GM10248 (cell line): ENCODE data around the gene UNCX.
"Not testable (repeated sequence)": the region's sequence is repeated elsewhere in the genome, so short reads cannot be mapped to it uniquely, and the experiment has no call there.

Experiments used
- CTCF ChIA-PET: fragments of 300-600 bp; sonication (Branson Sonifier 250); formaldehyde crosslinking; extraction: SDS; loops from one replicate; lab custom pipeline; 2021; ENCODE audit warnings: antibody characterized with exemption; lab: Yijun Ruan, JAX
- POLR2A ChIA-PET: fragments of 350-650 bp; sonication (Branson Sonifier 250); formaldehyde crosslinking; extraction: SDS; loops from one replicate; lab custom pipeline; 2020; ENCODE audit warnings: antibody characterized with exemption; lab: Yijun Ruan, JAX
- DNase-seq: peaks from one replicate; pipeline ENCODE4 v3.0.0; 2012; ENCODE audit errors: extremely low spot score
- CTCF ChIP-seq: IDR thresholded peaks from 2 replicates; pipeline ENCODE4 v1.5.1; 2012; ENCODE audit warnings: mild to moderate bottlenecking, low read depth; ENCODE audit errors: extremely low read depth, missing control alignments, control extremely low read depth

UNCX gene

GRCh38 chr7:1204460-1205140 lies 28.1 kb upstream of the UNCX start:
- ChIA-PET CTCF (no interaction called here), POLR2A (no interaction called here)
- DNase-seq, result no peak
- no peak for TF ChIP-seq CTCF

GRCh38 chr7:1205742-1206141 lies 26.9 kb upstream of the UNCX start:
- CTCF ChIA-PET, result interaction anchor here (1.1 kb wide), 1 partner anchor 23 kb away, joined by 4 read pairs; no protein-coding TSS in a partner anchor
- POLR2A ChIA-PET, DNase-seq: not testable (repeated sequence)

GRCh38 chr7:1209097-1209496 lies 23.6 kb upstream of the UNCX start:
- ChIA-PET POLR2A (no interaction called here), CTCF (no interaction called here)

GRCh38 chr7:1210321-1210978 lies 22.2 kb upstream of the UNCX start:
- TF ChIP-seq CTCF, result no peak
- no peak for DNase-seq
- ChIA-PET POLR2A (no interaction called here), CTCF (interaction anchor here (1.2 kb wide), 1 partner anchor 222 kb away, joined by 4 read pairs; no protein-coding TSS in a partner anchor)

More at GRCh38 chr7:1209097-1209496, 23.6 kb upstream of the UNCX start:
- no peak for TF ChIP-seq CTCF
- no peak for DNase-seq

GRCh38 chr7:1210979-1211608 lies 21.6 kb upstream of the UNCX start:
- TF ChIP-seq CTCF, result no peak
- no peak for DNase-seq
- CTCF ChIA-PET, result interaction anchor here (1.2 kb wide), 1 partner anchor 221 kb away, joined by 4 read pairs; no protein-coding TSS in a partner anchor
- POLR2A ChIA-PET, result no interaction called here

- CTCF ChIA-PET, result no interaction called here
- no peak for TF ChIP-seq CTCF
- no peak for DNase-seq
- POLR2A ChIA-PET, result no interaction called here
Measured at GRCh38 chr7:1211611-1212010, 21.1 kb upstream of the UNCX start.

- DNase-seq, CTCF ChIA-PET, POLR2A ChIA-PET: not testable (repeated sequence)
Measured at GRCh38 chr7:1212025-1212424, 20.6 kb upstream of the UNCX start.
